GM18907 (cell line): ENCODE data around the gene GPR84.
A peak's percentile ranks its signal among the peaks of the same experiment; 100 is the strongest.
"Not testable (repeated sequence)": the region's sequence is repeated elsewhere in the genome, so short reads cannot be mapped to it uniquely, and the experiment has no call there.

Source experiments
- ATAC-seq: cut with Tn5 transposase; IDR thresholded peaks from one replicate; pipeline ENCODE4 v1.9.1; 2021; ENCODE audit warnings: mild to moderate bottlenecking, moderate library complexity; ENCODE audit not compliant: unreplicated experiment

GPR84 gene

GRCh38 chr12:54328595-54329337 is 35.5 kb downstream of the GPR84 start:
- no peak for ATAC-seq

GRCh38 chr12:54325442-54326109 is 38.7 kb downstream of the GPR84 start:
- not testable (repeated sequence) for ATAC-seq

- peak; percentile 98 for ATAC-seq
Observed at GRCh38 chr12:54324617-54325441, 39.5 kb downstream of the GPR84 start, which contains the start of gene COPZ1. Gene COPZ1 (plus strand): TSS chr12:54325131. CDS start chr12:54325164, 33 bp downstream.

- no peak for ATAC-seq
Observed at GRCh38 chr12:54321363-54321762, 42.9 kb downstream of the GPR84 start.
